Hematopoietic multipotent progenitor cell treated with erythropoietin and hydrocortisone succinate and interleukin-3 and kit ligand, for 15 days (in vitro differentiated cells): Measurements from ENCODE around the gene VAX1.
"Not testable (repeated sequence)": the region's sequence is repeated elsewhere in the genome, so short reads cannot be mapped to it uniquely, and the experiment has no call there.

Source experiments
- DNase-seq: peaks from one replicate; pipeline ENCODE4 v3.0.0-alpha.2; 2015; ENCODE audit warnings: low spot score

VAX1 gene

GRCh38 chr10:117134306-117135025 lies 3.6 kb downstream of the VAX1 start:
- DNase-seq = no peak

DNA sequence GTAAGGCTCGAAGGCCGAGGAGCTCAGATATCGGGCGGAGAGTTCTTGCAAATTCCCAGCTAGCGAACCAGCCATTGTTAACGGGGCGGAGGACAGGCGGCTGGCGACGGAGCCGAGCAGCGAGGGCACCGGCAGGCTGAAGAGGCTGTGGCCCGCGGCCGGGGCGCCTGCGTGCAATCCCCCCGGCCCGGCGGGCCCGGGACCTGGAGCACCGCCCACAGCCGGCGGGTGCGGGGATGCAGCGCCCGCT lies 4.1 kb downstream of the VAX1 start:
- DNase-seq = no peak

DNA sequence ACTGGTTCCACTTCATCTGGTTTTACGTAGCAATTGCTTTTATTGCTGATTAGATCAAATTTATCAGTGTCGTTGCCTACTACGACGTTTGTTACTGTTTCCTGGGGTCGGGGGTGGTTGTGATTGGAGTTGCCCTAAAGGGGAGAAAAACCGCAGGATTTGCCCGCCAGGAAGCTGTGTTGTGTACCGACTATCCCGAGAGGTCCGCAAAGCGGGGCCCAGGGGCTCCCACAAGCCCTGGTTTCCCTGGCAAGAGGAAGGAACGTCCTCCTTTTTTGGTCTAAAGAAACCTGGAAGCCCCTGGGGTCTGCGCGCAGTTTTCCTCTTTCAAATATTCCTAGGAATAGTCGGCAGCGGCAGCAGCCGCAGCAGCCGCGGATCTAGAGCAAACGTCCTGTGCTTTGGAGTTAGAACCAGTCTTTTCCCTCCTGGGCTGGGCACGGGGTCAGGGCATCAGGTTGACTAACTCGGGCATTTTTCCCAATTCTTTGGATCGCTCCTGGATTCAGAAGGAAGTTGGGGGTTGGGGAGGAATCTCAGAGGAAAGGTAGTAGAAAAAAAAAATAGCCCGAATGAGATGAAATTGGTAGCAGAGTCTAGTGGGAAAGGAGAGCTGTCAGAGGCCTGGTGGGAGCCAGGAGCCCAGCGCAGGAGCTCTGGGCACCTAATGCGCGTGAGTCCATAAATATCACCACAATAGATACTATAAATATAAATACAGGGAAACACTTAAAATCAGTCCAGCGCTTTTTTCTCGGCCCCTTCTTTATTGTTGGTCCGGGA lies 4.6 kb downstream of the VAX1 start:
- DNase-seq = no peak

- no peak for DNase-seq
Measured at GRCh38 chr10:117132751-117133231, 5.3 kb downstream of the VAX1 start.

DNA sequence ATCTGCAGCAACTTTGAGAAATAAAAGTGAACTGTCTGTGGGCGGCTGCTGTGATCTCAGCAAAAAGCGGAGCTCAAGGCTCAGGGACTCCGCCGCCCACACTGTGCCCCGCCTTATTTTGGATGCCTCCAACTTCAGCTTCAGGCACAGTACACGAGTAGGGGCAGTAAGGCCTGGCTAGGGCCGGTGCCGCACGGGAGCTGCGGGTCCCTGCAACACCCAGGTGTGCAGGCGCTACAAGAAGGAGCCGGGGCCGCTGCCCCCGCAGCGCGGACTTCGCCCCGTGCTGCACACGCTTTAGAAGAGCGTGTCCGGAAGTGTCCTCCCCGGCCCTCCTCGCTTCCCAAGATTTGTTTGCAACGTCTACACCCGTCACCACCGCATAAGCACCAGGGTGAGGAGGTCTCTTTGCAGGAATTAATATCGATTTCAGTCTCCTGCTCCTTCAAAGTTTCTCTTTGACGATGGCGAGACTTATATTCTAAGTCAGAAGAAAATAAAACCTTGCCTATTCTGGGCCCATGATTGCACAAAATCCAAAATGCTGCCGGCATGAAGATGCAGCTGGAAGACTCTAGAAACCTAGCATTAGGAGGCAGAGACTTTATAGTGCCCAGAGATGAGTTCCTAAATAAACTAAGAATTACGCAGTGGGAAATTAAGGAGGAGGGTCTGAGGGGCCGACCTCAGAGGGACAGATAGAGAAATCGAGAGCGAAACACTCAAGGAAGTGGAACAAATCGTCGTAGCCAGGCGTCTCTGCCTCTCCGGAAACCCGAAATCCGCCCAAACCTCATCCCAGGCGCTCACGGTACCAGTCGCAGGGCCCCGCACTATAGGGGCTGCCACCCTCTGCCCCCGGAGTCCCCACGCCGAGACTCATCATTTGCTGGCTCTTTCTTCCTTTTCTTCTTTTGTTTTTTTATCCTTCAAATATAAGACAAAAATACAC lies 6.4 kb downstream of the VAX1 start:
- DNase-seq = no peak

- DNase-seq = no peak
Measured at GRCh38 chr10:117130862-117131375, 7.2 kb downstream of the VAX1 start.

- no peak for DNase-seq
Measured at GRCh38 chr10:117130346-117130745, 7.7 kb downstream of the VAX1 start.

- not testable (repeated sequence) for DNase-seq
Measured at GRCh38 chr10:117126645-117127044, 11.4 kb downstream of the VAX1 start.

DNA sequence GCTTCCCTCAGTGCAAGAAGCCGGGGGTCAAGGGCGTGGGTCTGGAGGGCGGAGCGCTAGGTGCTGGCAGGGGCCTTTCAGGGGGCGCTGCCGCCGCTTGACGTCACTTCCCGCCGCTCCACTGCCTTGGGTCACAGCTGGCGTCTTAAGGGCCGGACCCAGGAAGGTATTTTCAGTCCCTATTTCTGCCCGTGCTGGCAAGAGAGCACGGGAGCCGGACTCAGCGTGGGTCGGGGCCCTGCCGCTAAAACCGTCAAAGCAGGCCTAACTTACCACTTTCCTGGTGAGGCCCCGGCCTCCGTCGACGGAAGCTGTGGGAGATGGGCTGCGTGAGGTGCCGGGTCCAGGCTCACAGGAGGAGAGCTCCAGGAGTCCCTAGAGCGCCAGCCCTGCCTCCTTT lies 12.0 kb downstream of the VAX1 start:
- no peak for DNase-seq

DNA sequence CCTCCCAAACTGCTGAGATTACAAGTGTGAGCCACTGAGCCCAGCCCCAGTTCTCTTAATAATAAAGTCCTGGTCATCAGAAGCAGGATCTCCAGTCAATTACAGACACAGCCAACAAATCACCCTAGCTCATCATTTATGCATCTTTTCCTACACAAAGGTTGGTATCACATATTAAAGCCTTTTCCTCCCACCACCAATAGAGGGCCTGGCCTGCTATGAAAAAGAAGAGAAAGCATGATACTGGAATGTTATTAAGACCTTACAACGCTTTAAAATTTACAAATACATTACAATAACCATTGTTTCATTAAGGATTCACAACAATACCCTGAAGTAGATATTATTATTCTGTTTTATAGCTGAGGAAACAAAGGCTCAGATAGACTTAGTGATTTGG lies 25.9 kb downstream of the VAX1 start:
- no peak for DNase-seq

DNA sequence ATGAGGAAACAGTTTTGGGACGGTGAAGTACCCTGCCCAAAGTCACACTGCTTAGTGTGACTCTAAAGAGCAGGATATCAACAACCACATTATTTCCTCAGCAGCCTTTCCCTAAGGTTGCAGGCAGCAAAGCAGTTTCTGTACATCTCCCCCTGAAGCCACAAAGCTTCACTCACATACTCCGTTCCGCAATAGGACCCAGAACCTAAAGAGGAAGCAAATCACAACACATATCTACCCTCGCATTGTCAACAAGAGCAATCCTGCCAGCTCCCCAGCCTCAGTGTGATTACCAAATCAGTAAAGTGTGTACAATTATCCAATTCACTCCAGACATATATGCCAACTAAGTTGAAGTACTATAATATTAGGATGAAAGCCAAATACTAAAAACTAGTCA lies 30.8 kb downstream of the VAX1 start:
- DNase-seq = no peak

- DNase-seq = no peak
Measured at GRCh38 chr10:117096599-117097201, 41.4 kb downstream of the VAX1 start.

DNA sequence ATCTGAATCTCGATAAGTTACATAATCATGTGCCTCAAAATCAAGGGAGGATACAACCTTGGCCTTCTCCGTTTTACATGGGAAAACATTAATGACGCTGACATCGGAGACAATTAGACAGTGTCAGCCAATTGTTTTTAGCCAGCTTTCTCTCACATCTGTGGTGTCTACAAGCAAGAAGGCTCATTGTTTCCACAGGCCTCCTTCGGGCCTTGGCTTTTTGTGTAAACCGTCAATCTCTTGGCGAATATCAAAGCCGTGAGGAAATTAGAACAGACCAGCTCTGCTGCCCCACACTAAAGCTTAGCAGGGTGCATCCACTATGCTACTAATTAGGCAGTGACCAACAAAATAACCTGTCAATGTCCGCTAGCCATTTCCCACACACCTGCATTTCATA lies 43.2 kb downstream of the VAX1 start:
- no peak for DNase-seq

- DNase-seq = no peak
Measured at GRCh38 chr10:117092386-117092785, 45.7 kb downstream of the VAX1 start.

GRCh38 chr10:117090834-117091233 lies 47.2 kb downstream of the VAX1 start:
- DNase-seq = no peak

- no peak for DNase-seq
Measured at GRCh38 chr10:117087521-117087920, 50.5 kb downstream of the VAX1 start.

DNA sequence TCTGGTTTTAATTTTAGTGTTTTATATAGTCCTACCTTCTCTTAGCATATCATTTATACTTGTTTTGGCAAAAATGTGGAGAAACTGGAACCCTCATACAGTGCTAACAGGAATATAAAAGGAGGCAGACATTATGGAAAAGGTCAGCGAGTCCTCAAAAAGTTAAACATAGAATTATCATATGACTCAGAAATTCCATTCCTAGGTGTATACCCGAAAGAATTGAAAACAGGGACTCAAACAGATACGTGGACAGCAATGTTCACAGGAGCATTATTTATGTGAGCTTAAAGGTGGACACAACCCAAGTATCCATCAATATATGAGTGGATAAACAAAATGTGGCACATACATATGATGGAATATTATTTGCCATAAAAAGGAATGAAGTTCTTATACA lies 51.5 kb downstream of the VAX1 start:
- DNase-seq = no peak

- not testable (repeated sequence) for DNase-seq
Measured at GRCh38 chr10:117084421-117085246, 53.4 kb downstream of the VAX1 start.
